NCI-H2227 (cell line): ENCODE measurements around the gene VARS2.
"Not testable (repeated sequence)": the region's sequence is repeated elsewhere in the genome, so short reads cannot be mapped to it uniquely, and the experiment has no call there.

Experiments used
- DNase-seq: peaks from one replicate; lab custom pipeline; 2025; ENCODE audit not compliant: unreplicated experiment; lab: John Stamatoyannopoulos, UW

Gene VARS2

DNA sequence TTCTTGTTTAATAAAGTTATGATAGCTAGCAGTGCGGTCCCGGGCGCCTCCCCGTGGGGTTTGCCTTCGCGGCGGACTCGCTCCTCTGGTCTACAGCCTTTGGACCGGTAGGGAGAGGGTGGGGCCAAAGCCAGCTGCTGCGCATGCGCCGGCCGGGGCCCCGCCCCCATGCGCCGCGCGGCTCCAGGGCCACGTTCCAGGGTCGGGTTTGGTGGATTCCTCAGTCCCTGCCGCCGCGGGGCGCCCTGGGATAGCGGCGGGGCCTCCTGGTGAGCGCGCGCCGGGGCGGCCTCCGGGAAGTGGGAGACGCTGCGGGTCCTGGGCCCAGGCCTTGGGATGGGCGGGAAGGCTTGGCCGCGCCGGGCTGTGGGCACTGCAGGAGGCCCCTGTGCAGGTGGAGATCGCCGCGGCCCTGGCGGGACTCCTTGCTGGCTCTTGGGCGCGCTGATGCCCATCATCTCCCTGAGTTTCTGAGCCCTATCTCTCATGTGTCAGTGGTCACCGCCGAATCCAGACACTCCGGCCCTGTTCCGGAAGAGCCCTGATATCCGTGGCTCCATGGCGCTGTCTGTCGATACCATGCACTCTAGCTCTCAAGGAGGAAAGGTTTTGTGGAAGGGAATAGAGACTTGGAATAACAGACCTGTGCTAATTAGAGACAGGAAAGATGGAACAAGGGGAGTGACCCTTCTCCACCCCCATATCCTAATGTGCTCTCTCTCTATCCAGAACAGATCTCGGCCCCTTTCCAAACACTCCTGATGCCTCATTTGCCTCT, at the start of gene VARS2:
Gene VARS2 (plus strand): TSS at position 163 of the 778 bp plus-strand sequence. CDS start 599 bp downstream, at position 762.
- peak; percentile 85 for DNase-seq

DNA sequence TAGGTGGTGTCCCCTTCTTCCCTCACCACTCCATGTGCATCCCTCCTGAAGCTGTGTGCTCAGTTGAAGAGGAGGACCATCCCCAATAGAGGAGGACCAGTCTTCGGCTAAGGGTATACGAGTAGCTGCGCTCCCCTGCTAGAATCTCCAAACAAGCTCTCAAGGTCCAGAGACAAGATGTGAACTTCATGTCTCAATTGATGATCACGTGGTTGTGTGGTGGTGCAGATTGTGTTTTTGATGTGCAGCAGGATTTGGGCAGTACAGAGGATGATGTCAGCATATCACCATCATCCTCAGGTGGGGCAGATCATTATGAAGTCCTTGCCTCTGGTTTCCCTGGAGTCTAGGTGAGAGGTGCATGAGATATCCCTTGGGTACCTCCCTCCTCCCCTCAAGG, 49.7 kb upstream of the VARS2 start:
- DNase-seq = no peak

DNA sequence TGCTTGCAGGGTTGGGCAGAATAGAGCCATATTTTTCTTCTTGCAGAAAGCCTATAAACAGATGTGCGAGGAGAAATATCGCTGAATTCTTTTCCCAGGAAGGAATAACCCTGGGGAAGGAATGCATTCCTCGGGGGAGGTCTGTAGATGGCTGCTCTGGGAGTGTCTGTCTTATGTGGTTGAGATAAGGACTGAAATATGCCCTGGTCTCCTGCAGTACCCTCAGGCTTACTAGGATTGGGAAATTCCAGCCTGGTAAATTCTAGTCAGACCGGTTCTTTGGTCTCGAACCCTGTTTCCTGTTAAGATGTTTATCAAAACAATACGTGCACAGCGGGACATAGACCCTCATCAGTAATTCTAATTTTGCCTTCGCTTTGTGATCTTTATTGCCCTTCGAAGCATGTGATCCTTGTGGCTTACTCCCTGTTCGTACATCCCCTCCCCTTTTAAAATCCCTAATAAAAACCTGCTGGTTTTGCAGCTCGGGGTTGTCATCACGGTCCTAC, 44.7 kb upstream of the VARS2 start:
- DNase-seq = not testable (repeated sequence)

DNA sequence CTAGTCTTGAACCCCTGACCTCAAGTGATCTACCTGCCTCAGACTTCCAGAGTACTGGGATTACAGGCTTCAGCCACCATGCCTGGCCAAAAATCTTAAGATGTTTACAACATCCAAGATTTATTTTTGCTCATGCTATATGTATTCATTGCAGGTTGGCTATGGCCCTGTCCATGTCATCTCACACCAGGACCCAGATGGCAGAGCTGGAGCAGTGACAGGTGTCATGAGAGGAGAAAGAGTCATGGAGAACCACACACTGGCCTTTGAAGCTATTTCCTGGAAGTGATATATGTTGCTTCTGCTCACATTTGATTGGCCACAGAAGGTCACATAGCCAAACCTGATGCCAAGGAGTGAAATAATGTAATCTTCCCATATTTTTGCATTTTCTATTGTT, 43.5 kb upstream of the VARS2 start:
- no peak for DNase-seq

DNA sequence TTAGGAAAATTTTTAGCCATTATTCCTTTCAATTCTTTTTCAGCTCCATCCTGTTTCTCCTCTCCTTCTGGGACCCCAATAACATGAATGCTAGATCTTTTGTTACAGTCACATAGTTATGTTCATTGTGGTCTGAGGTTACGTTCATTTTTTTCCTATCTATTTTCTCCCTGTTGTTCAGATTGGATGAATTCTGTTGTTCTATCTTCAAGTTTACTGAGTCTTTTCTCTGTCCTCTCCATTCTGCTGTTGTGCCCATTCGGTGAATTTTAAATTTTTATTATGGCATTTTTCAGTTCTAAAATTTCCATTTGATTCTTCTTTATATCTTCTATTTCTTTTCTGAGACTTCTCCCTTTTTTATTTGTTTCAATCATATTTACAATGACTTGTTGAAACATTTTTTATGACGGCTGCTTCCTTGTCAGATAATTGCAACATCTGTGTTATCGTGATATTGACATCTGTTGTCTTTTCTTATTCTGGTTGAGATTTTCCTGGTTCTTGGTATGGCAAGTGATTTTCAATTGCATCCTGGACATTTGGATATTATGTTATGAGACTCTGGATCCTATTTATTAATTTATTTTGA, 42.4 kb upstream of the VARS2 start:
- no peak for DNase-seq

DNA sequence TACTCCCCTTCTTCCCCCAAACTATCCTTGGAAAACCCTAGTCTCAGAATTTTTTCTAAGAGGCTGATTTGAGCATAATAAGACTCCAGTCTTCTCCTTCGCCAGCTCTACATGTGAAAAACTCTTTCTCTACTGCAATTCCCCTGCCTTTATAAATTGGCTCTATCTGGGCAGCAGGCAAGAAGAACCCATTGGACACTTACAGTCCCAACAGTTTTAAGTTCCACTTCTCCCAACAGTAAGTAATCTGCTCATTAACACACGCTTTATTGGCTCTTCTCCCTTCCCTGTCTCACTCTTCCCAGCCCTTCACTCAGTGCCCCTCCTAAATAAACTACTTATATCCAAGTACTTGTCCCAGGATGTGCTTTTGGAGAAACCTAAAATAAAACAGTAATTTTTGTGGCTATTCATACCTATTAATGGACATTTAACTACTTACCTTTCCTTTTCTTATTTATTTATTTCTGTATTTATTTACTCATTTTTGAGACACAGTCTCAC, 40.8 kb upstream of the VARS2 start:
- no peak for DNase-seq

DNA sequence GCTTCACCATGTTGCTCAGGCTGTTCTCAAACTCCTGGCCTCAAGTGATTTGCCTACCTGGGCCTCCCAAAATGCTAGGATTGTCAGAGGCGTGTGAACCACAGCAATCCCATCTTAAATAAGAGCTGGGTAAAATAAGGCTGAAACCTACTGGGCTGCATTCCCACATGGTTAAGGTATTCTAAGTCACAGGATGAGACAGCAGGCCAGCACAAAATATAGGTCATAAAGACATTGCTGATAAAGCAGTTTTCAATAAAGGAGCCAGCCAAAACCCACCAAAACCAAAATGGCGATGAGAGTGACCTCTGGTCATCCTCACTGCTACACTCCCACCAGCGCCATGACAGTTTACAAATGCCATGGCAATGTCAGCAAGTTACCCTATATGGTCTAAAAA, 40.2 kb upstream of the VARS2 start:
- DNase-seq = not testable (repeated sequence)

DNA sequence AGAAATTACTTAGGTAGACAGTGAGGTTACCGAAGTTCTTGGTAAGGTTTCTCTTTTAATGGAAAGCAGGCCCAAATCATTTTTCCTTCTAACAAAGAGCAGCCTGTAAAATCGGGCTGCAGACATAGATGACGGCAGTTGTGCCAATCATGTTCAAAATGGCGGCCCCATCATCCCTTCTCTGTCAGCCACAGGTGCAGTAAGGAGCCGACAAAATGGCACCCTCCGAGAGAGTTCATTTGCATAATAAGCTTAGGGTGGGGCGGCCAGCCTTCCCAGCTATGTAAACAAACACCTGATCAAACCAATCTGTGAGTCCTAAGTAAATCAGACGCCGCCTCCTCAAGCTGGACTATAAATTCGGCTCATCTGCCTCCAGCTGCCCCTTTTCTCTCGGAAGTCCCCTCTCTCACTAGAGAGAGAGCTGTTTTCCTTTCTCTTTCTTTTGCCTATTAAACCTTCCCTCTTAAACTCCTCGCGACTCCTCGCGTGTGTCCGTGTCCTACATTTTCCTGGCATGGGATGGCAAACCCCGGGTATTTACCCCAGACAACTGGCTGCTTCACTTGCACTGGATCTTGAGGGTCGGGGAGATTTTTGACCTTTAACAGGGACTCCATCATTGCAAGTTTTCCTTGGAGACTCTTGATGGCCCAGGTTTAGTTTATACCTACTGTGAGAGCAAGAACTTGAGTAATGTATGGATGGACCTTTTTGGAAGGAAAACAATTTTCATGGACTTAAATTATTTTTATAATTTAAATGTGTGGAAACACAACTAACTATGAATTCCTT, 38.6 kb upstream of the VARS2 start:
- DNase-seq = peak; percentile 81

DNA sequence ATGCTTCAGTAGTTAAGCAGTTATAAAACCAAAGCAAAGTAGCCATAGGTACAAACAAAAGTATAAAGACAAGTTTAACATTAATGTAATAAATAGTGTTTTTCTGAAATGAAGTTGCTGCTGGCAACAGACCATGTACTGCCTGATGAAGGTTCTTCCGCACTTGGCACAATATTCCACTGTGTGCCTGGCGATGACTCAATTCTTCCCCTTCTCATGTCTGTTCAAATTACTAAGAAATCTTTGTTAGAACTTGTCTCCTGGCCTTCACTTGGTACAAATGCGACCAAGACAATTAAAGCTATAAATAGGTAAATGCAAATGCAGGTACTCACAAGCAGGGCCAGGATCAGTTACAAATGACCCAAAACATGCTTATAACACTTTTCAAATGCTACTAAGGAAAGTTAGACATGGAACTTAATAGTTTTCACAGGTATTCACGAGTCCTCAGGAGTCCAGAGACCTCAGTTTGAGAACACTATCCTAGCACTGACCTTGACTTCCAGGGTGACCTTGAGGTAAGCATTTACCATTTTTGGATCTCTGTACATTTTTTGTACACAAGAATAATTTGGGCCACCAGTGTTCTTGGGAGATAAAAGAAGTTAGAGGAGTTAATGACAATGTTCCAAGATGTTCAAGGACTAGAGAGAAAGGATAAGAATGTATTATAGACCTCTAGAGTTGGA, 37.9 kb upstream of the VARS2 start:
- DNase-seq = no peak

DNA sequence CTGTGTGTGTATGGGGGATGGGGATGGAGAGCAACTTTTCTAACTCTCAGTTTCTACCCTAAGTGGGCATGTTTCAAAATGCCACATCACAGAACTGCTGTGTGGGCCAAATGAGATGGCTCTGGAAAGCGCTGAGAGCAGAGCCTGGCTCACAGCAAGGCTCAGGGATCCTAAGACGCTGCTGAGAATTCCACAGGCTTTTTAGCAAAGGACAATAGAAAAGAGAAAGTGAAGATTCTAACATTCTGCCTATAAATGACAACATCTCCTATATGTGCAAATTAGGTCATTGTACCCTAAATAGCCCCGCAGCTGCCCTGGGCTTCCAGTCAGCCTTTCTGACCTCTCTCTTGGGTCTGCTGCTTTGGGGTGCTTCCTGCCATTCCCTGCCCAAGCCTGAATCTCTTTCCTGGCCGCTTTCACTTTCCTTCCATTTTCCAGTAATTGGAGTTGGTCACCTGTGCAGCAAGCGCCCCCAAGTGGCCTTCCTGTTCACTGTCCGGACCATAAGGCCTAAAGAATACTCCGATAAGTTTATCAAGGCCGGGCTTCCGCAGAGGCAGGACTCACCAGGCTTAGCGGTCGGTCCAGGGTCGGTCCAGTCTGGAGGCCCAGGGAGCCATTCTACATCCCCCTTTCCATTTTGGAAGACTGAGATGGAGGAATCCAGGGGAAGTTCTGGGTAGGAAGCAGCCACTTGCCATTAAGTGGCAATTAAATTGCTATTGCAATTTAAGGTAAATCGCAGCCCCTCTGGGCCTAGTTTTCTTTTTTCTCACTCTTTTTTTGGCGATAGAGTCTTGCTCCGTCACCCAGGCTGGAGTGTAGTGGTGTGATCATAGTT, 36.4 kb upstream of the VARS2 start:
- peak; percentile 92 for DNase-seq

DNA sequence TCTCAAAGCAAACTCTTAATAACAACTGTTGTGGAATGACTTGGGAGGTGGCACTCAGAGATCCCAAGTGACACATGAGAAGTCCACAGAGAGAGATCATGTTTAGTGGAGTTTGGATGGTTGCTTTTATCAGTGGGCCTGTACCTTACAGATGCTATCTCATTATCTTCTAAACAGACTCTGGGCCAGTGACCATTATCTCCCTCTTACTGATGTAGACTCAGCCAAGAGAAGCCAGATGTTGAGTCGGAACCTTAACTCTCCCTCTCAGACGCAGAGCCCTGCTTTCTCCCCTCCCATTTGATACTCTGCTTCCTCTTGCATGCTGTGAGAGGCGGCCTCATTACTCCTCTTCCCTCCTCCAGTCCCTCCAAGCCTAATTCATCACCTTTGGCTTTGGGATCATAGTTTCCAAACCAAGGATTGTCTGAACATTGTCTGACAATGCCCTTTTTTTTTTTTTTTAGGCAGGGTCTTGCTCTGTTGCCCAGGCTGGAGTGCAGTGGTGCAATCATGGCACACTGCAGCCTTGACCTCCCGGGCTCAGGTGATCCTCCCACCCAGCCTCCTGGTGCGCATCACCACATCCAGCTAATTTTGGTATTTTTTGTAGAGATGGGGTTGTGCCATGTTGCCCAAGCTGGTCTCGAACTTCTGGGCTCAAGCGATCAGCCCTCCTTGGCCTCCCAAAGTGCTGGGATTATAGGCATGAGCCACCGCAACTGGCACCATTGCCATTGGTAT, 34.2 kb upstream of the VARS2 start:
- DNase-seq = peak; percentile 12

DNA sequence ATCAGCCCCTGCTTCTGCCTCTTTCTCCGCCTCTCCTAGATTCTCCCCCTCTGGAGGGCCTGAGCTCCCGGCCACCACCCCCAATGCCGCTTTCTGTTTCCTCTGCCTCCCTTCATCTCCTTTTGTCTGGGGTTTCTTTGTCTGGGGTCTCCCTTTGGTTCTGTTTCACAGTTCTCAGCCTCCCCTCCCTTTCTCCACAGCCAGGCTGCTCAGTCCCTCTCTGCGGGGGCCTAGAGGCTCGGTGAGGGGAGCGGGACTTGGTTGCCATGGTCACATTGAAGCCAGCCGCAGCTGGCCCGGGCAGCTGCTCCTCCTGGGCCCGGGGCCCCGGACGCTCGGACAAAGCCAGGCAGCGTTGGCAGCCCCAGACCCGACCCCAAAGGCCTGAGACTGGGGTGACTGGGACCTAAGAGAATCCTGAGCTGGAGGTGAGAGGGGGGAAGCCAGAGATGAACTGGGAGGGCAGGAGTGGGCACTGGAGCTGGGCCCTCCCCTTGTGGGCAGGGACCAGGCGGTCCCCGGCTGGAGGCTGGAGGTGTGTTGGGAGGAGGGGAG, 33.3 kb upstream of the VARS2 start:
- peak; percentile 86 for DNase-seq

DNA sequence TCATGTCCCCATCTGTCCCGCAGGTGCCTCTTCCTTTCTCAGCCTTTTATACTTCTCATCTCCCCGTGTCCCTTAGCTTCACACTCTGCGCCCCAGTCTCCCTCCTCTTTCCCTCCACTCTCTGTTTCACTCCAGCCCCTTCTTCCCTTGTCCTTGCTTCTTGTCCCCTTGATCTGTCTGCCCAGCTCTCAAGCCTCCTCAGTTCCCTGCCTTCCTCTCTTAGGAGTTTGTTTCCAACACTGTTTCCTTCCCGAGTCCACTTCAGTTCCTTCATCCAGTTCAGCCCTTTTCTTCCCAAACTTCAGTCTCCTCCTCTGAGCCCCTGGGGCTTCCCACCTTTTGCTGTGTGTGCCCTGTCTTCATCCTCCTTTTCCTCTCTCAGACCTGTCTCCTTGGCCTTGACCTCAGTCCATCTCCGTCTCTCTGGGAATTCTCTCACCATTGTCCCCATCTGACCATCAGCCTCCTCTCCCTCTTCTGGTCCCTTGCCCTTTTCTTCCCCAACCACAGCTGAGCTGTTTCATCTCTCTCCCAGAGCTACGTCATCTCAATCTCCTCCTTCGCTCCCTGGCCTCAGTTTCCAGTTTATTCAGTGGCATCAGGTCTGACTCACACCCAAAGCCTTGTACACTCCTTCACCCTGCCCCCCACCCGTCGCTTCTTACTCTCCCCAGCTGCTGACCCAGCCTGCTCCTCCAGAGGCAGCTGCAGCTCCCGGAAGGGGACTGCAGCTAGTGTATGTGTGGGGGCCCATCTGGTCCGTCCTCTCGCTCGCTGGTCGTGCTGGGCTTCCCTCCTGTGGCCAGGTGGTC, 32.4 kb upstream of the VARS2 start:
- peak; percentile 55 for DNase-seq

DNA sequence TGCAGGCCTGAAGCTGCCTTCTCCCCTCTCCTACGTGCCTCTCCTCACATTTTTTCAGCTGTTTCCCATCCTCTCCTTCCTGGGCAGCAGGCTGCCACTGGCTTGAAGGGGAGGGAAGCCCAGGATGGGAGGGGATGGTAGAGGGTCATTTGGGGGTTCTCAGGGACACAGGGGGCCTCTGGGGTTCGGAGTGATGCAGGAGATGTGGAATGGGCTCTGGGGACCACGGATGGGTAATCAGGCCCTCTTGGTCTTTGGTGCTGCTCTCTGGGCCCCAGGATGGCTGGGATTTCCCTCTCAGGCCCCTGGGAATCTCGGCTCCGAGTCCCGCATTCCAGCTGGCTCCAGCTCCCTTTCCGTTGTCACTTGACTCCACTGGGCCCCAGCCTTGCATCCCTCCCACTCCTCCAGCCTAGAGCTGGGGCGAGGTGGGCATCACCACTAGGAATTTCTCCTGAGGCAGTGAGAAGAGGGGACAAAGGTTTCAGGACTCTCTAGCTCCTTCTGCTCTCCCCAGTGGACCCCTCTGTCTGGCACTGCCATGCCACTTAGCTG, 31.8 kb upstream of the VARS2 start:
- no peak for DNase-seq

DNA sequence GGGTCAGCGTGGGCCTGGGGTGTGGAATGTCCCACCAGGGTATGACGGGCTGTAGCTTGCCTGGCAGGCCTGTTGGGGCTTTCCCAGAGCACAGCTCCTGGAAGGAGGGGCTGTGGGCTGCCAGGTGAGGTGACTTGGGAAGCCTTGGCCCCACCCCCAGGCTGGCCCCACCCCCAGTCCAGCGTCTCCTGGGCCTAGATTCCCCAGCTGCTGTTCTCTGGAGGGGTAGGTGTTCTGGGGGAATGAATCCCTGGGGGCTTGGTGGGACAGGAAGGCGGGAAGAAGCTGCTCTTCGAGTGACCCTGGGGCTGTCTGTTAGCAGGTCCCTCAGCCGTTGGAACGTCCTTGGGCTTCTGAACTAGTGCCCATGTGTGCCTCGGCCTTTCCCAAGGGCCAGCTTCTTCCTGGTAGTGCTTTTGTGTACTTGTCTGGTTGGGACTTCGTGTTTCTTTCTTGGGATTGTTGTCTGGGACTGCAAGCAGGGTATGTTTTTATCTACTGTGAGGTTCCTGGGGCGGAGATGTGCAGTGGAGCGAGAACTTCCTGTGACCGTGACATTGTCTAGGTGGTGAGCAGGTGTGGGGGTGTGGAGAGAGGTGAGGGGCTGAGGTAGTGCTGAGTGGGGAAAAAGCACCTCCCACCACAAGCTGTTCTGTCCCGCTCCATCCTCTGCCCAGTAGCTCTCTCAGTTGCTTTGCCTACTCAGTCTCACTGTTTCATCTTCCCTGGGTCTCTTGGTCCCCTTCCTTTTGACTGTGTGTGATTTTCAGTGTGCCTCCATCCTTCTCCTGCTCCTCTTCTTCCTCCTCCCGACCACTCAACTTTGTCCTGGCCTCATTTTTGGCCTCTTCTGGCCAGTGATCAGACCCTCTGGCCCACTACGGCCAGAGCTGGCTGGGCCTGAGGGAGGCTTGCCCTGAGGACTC, 31.0 kb upstream of the VARS2 start:
- peak; percentile 52 for DNase-seq

DNA sequence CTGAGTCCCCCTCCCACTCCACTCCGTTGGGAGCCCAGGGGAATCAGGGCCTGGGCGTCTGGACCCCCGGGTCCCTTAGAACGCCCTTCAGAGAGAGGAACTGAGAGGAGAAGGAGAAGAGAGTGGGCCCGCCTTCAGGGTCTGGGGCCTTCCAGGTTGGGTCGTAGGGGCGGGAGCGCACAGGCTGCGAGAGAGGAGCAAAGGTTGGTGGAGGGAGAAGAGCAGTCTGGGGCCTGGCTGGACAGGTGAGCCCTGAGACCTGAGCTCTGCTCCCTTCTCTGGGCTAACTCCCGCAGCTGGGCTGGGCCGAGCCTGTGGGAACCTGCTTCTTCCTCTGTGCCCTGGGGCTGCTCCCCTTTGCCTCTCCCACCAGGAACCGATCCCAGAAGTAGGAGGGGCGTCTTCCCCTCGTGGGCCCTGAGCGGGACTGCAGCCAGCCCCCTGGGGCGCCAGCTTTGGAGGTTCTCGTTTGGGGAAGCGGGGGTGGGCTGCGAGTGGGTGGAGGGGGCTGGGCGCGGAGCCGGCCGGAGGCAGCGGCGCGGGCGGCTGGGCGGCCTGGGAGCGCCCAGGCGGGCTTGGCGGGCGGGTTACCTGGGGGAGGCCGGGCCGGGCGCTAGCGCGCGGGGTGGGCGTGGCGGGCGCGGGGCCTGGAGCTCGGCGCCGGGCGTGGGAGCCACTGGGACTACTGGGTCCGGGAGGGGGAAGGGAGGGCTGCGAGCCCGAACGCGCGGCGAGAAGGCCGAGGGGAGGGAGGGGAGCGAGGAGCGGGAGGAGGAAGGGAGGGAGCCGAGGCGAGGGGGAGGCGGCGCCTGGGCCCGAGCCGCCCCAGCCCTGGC, 30.1 kb upstream of the VARS2 start, which contains the start of gene DDR1:
Gene DDR1 (plus strand): TSS at position 835 of the 836 bp plus-strand sequence. CDS start 4,211 bp downstream, outside the sequence.
- DNase-seq = peak; percentile 73
